Suprapubic skin (tissue), 4 donors: Measurements from ENCODE around the gene CD84. TPM values are rescaled to one million over a fixed set of nuclear protein-coding genes. Genes with fewer than 3 reads are reported as not detected.

Experiments used
- DNase-seq, 2 donors: peaks; one replicate each; pipeline ENCODE4 v3.0.0-alpha.2; 2019; ENCODE audit warnings: low spot score in 2 of 2
- H3K27ac ChIP-seq: fragments of 200-600 bp; sonication (generic); one replicate; pipeline ENCODE4 v1.5.1; 2019
- H3K27me3 ChIP-seq: fragments of 200-600 bp; sonication (generic); one replicate; pipeline ENCODE4 v1.5.1; 2019
- H3K36me3 ChIP-seq: fragments of 200-600 bp; sonication (generic); one replicate; pipeline ENCODE4 v1.5.1; 2019
- H3K4me1 ChIP-seq: fragments of 200-600 bp; sonication (generic); one replicate; pipeline ENCODE4 v1.5.1; 2019
- H3K4me3 ChIP-seq: fragments of 200-600 bp; sonication (generic); one replicate; pipeline ENCODE4 v1.5.1; 2019; ENCODE audit warnings: mild to moderate bottlenecking
- H3K9me3 ChIP-seq: fragments of 200-600 bp; sonication (generic); one replicate; pipeline ENCODE4 v1.5.1; 2019
- EP300 ChIP-seq: sonication (generic); formaldehyde crosslinking; IDR thresholded peaks from one replicate; pipeline ENCODE4 v1.6.1; 2017; ENCODE audit warnings: antibody characterized with exemption
- POLR2A ChIP-seq, 2 donors: fragments of 450-650 bp; IDR thresholded peaks; one replicate each; pipeline ENCODE4 v1.6.1; 2017; ENCODE audit warnings: antibody characterized with exemption in 2 of 2, mild to moderate bottlenecking in 2 of 2, moderate library complexity in 2 of 2
- POLR2AphosphoS5 ChIP-seq, 3 donors: sonication (generic); formaldehyde crosslinking; IDR thresholded peaks; one replicate each; pipeline ENCODE4 v1.6.1; 2017; ENCODE audit warnings: antibody characterized with exemption in 3 of 3
- WGBS: methylation state at CpG from one replicate; pipeline ENCODE4 v1.1.5; 2018; 5-methylcytosine and 5-hydroxymethylcytosine counted together
- total RNA-seq, 4 donors: library from RNA; depleted of rRNA; stranded (reverse); fragments of >200 nt; gene quantifications; one replicate each; pipeline ENCODE4 v1.1.0, GENCODE V29; 2016
- TF ChIP-seq, protein P1 (sequence below), 2 donors: fragments of 200-600 bp in 1 of 2; fragments of 450-650 bp in 1 of 2; sonication (generic) in 1 of 2; IDR thresholded peaks; one replicate each; pipeline ENCODE4 v1.5.1; 2016 to 2019; ENCODE audit warnings: antibody characterized with exemption in 2 of 2, mild to moderate bottlenecking in 1 of 2, moderate library complexity in 1 of 2

CD84 gene
- total RNA-seq, 4 donors from 2014 or later = 1.2 to 9.0 (median 2.3) TPM

DNA sequence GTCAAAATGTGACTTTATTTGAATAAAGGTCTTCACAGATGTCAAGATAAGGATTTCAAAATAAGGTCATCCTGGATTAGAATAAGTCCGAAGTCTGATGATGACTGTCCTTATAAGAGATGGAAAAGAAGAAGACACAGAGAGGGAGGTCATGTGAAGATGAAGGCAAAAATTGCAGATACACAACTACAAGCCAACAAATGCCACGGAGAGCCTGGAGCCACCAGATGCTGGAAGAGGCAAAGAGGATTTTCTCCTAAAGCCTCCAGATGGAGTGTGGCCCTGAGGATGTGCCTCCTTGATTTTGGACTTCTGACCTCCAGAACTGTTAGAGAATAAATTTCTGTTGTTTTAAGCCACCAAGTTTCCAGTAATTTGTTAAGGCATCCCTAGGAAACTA, 36.4 kb upstream of the CD84 start:
- Histone ChIP-seq H3K27me3 (peaks cover 6% of the 10 kb centered on the region), H3K4me3 (no peak overlapping the region), H3K4me1 (no peaks in the 10 kb centered on the region), H3K9me3 (no peaks in the 10 kb centered on the region), H3K36me3 (no peaks in the 10 kb centered on the region), H3K27ac (no peak overlapping the region)
- 93% methylated on average over 2 of the region's 2 CpGs for WGBS
- DNase-seq = no peak
- TF ChIP-seq EP300 (no peak), POLR2A (IDR thresholded peaks at IDR 0.05) (no peak), POLR2AphosphoS5 (IDR thresholded peaks at IDR 0.05) (no peak)
- TF ChIP-seq, protein P1, sequence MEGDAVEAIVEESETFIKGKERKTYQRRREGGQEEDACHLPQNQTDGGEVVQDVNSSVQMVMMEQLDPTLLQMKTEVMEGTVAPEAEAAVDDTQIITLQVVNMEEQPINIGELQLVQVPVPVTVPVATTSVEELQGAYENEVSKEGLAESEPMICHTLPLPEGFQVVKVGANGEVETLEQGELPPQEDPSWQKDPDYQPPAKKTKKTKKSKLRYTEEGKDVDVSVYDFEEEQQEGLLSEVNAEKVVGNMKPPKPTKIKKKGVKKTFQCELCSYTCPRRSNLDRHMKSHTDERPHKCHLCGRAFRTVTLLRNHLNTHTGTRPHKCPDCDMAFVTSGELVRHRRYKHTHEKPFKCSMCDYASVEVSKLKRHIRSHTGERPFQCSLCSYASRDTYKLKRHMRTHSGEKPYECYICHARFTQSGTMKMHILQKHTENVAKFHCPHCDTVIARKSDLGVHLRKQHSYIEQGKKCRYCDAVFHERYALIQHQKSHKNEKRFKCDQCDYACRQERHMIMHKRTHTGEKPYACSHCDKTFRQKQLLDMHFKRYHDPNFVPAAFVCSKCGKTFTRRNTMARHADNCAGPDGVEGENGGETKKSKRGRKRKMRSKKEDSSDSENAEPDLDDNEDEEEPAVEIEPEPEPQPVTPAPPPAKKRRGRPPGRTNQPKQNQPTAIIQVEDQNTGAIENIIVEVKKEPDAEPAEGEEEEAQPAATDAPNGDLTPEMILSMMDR (IDR thresholded peaks at IDR 0.05) = no peak

DNA sequence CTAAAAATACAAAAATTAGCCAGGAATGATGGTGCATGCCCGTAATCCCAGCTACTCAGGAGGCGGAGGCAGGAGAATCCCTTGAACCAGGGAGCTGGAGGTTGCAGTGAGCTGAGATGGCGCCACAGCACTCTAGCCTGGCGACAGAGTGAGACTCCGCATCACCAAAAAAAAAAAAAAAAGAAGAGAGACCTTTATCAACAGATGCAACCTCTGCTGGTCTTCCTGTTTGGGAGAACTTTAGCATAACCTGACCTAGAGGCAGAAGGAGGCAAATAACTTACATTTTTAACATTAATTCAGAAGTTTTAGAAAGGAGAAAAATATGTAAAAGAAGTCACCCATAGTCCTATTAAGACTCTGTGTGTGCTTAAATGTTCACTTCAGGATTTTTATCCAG, 35.1 kb upstream of the CD84 start:
- Histone ChIP-seq H3K4me3 (no peak overlapping the region), H3K36me3 (no peaks in the 10 kb centered on the region), H3K27me3 (peaks cover 6% of the 10 kb centered on the region), H3K27ac (no peak overlapping the region), H3K4me1 (no peaks in the 10 kb centered on the region), H3K9me3 (no peaks in the 10 kb centered on the region)
- TF ChIP-seq POLR2A (IDR thresholded peaks at IDR 0.05) = no peak
- TF ChIP-seq POLR2AphosphoS5 (IDR thresholded peaks at IDR 0.05) = no peak
- no peak for TF ChIP-seq EP300
- TF ChIP-seq, protein P1 (IDR thresholded peaks at IDR 0.05) = no peak
- 68% methylated on average over 5 of the region's 5 CpGs for WGBS
- no peak for DNase-seq

GRCh38 chr1:160612613-160613218, 33.4 kb upstream of the CD84 start:
- WGBS = 82% methylated on average over 6 of the region's 6 CpGs
- no peak for TF ChIP-seq POLR2A (IDR thresholded peaks at IDR 0.05)
- TF ChIP-seq EP300 = no peak
- no peak for TF ChIP-seq POLR2AphosphoS5 (IDR thresholded peaks at IDR 0.05)
- TF ChIP-seq, protein P1 (IDR thresholded peaks at IDR 0.05) = no peak
- Histone ChIP-seq H3K27me3 (peaks cover 6% of the 10 kb centered on the region), H3K4me1 (no peaks in the 10 kb centered on the region), H3K27ac (no peak overlapping the region), H3K9me3 (no peaks in the 10 kb centered on the region), H3K36me3 (no peaks in the 10 kb centered on the region), H3K4me3 (no peak overlapping the region)
- no peak for DNase-seq

GRCh38 chr1:160610569-160611242, 31.4 kb upstream of the CD84 start:
- WGBS = 21% methylated on average over 1 of the region's 1 CpG
- Histone ChIP-seq H3K4me3 (no peak overlapping the region), H3K27ac (no peak overlapping the region), H3K4me1 (no peaks in the 10 kb centered on the region), H3K36me3 (no peaks in the 10 kb centered on the region), H3K27me3 (peaks cover 6% of the 10 kb centered on the region), H3K9me3 (no peaks in the 10 kb centered on the region)
- DNase-seq = no peak
- TF ChIP-seq, protein P1 (IDR thresholded peaks at IDR 0.05) = no peak
- no peak for TF ChIP-seq POLR2AphosphoS5 (IDR thresholded peaks at IDR 0.05)
- no peak for TF ChIP-seq EP300
- no peak for TF ChIP-seq POLR2A (IDR thresholded peaks at IDR 0.05)

GRCh38 chr1:160608941-160609340, 29.6 kb upstream of the CD84 start:
- H3K27me3 ChIP-seq = peaks cover 6% of the 10 kb centered on the region
- no peak for DNase-seq
- no peaks in the 10 kb centered on the region for H3K36me3 ChIP-seq
- no peak overlapping the region for H3K4me3 ChIP-seq
- TF ChIP-seq POLR2A (IDR thresholded peaks at IDR 0.05) (no peak), POLR2AphosphoS5 (IDR thresholded peaks at IDR 0.05) (no peak), EP300 (no peak)
- TF ChIP-seq, protein P1 (IDR thresholded peaks at IDR 0.05) = no peak
- H3K9me3 ChIP-seq = no peaks in the 10 kb centered on the region
- H3K27ac ChIP-seq = no peak overlapping the region
- no peaks in the 10 kb centered on the region for H3K4me1 ChIP-seq
